OCI-LY3 (cell line): ENCODE results near the gene NKD2.

Experiments
- EZH2phosphoT487 ChIP-seq: fragments of 200-600 bp; shearing (Covaris generic); IDR thresholded peaks from 2 replicates; pipeline ENCODE4 v1.6.1; 2018; ENCODE audit warnings: antibody characterized with exemption, mixed run types, low read depth
- TF ChIP-seq, protein P1 (sequence below): fragments of 200-600, 300-600 bp; sonication (generic); IDR thresholded peaks from 2 replicates; pipeline ENCODE4 v1.5.1; 2014; ENCODE audit warnings: antibody characterized with exemption, low read length, low read depth

DNA sequence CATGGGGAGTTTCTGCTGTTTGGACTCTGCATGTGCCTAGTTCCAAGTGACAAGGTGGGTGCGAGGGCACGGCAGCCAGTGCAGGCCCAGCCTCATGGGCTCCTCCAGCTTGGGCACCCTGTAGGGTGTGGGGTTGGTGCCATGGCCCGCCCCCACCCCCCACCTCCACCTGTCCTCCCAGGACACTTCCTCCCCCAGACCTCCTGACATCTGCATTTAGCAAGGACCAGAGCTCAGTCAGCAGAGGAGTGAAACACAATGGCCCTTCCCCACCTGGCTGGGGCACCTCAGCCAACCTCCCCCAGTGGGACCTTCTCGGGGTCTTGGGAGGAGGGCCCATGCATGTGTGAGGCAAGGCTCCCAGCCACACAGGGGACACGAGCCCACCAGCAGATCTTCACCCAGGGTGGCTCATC, 1.9 kb upstream of the NKD2 start:
- TF ChIP-seq, protein P1, sequence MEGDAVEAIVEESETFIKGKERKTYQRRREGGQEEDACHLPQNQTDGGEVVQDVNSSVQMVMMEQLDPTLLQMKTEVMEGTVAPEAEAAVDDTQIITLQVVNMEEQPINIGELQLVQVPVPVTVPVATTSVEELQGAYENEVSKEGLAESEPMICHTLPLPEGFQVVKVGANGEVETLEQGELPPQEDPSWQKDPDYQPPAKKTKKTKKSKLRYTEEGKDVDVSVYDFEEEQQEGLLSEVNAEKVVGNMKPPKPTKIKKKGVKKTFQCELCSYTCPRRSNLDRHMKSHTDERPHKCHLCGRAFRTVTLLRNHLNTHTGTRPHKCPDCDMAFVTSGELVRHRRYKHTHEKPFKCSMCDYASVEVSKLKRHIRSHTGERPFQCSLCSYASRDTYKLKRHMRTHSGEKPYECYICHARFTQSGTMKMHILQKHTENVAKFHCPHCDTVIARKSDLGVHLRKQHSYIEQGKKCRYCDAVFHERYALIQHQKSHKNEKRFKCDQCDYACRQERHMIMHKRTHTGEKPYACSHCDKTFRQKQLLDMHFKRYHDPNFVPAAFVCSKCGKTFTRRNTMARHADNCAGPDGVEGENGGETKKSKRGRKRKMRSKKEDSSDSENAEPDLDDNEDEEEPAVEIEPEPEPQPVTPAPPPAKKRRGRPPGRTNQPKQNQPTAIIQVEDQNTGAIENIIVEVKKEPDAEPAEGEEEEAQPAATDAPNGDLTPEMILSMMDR, result no peak
- TF ChIP-seq EZH2phosphoT487, result no peak
